HCT116 (cell line): Measurements from ENCODE around the gene GP9.

Experiments
- FOSL1 ChIP-seq: IDR thresholded peaks from 2 replicates; pipeline ENCODE4 v1.6.1; 2012; ENCODE audit warnings: low read depth
- YY1 ChIP-seq: IDR thresholded peaks from 2 replicates; pipeline ENCODE4 v1.6.1; 2011; ENCODE audit warnings: low read length, low read depth, moderate library complexity, mild to moderate bottlenecking; ENCODE audit not compliant: insufficient replicate concordance; ENCODE audit errors: extremely low read depth

DNA sequence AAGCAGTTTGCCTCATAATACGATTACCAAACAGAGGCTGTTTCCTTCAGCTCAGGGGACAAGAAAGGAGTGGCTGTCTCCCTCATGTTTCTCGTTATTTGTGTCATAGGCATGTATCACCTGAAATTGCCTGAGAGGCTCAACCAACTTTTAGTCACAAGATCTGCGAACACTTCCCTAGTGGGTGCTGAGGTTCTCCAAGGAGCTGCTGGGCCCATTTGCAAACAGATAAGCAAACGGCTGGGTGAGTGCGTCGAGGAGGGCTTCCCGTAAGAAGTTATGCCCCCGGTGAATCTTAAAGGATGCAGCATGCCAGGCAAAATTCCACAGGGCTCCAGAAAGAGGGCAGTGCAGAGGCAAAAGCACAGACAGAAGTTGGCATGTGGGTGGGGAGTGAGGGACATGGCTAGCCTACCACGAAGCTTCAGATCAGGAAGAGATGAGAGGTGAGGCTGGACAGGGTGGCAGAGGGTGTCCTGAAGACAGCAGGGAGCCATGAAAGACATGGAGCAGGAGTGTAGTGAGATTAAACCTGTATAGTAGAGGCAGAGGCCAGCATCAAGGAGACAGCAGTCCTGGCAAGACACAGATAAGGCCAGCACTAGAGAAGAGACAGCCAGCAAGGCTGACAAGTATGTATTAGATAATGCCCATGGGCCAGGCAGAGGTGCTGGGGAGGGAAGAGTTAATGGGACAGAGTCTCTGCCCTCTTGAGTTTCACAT is 4.0 kb upstream of the GP9 start:
- TF ChIP-seq FOSL1: no peak
- no peak for TF ChIP-seq YY1
